Measurements from ENCODE around the gene BRAT1.

- TF ChIP-seq EZH2 (IDR thresholded peaks at IDR 0.05; ENCODE audit: low read depth): no peak
- TF ChIP-seq CTCF (conservative IDR thresholded peaks at IDR 0.05): no peak
Observed at GRCh38 chr7:2583798-2584580, 28.7 kb upstream of the BRAT1 start.
